Stimulated activated CD4-positive, alpha-beta T cell treated with anti-CD3 and anti-CD28 coated beads, Interleukin-2, amount 100 ng/mL, for 4 hours (primary cell): ENCODE results near the gene AGTRAP.
A peak's percentile ranks its signal among the peaks of the same experiment; 100 is the strongest.

Experiments used
- DNase-seq: peaks from one replicate; pipeline ENCODE4 v3.0.0-alpha.2; 2020; ENCODE audit warnings: low read depth

The AGTRAP gene

DNA sequence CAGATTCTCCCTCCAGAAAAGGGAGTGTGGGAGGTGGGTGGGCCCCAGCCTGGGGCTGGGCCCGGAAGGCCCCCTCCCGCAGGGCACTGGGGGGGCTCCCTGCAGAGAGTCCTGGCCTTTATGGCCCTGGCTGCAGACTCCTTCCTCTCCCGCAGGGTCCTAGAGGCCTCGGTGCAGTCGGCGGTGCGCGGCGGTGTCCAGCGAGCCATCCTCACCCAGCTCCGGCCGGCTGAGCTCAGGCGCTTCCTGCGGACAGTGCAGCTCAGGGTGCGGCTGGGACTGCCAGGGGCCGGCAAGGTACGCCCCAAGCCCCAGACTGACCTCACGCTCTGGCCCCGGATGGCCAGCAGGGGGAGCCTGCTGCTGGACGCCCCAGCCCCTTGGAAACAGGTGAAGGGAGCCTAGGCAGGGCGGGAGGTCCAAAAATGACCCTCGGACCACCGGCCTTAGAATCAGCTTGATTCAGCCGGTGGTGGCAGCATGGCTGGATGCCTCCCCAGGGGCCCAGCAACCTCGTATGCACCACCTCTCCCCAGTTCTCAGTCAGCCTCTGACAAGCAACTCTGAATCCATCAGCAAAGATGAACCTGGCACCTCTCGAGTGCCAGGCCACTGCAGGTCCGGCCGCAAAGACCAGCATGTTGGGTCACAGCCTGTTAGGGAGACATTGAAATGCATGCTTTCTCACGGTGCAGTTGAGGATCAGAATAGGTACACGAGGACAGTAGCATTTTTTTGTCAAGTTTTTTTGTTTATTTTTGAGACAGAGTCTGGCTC, 49.2 kb downstream of the AGTRAP start:
- peak; percentile 15 for DNase-seq

DNA sequence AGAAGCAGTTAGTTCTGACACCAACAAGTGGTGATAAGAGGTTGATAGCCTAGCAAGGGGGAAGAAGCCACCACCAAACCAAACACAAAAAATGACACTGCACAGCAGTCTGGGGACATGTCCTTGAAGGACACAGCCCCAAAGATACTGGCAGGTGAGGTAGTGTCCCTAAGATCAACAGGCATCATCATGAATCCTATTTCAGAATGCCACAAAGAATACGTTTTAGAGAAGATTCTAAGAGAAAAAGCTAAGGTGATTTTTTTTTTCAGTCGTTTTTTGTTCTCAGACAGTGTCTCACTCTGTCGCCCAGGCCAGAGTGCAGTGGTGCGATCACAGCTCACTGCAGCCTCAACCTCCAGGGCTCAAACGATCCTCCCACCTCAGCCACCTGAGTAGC, 50.2 kb downstream of the AGTRAP start:
- DNase-seq = no peak

DNA sequence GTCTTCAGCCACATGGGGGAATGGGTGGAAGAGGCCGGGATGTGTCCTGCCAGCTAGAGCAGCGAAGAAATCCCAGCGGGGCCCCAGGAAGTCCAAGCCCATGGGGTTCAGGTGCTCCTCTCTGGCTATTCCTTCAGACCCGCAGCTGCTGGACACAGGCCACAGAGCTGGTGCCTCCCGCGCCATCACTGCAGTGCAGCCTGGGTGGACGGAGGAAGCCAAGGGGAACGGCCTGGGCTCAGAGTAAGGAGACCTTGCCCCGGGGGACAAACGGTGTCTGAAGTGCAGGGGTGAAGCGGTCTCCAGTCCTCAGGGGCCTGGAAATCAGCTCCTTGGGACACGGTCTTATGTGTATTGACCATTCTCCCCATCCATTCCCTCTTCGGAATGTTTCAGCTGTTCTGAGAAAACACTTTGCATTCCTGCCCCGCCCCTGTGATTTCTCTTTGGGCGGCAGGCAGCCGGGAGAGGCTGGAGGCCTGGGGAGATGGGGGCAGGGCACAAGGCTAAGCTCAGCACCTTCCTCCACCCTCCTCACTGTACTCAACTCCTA, 51.4 kb downstream of the AGTRAP start:
- no peak for DNase-seq

DNA sequence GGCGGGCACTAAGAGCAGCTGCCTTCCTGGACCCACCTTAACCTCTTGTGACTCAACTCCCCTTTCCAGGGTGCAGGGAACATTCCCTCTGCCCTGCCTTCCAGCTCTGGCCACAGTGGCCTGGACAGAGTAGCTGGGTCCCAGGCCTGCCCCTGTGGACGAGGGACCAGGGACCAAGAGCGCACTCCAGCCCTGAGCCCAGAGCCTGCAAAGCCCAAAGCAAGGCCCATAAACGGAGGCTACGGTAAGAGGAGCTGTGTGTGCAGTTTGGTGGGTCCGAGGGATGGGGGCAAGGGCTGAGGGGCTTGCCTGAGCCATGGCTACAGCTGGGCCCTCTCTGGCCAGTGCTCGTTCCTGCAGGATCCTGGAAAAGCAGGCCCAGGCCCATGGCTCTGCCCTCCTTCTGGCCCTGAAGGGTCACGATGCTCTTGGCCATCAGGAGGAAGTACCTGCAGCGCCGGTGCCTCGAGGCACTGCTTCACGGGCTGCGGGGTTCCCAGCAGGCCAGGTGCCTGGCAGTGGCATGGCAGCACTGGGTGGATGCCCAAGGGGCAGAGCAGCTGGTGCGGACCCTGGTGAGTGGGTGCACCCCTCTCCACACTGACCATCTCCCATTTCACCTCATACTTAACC, 52.0 kb downstream of the AGTRAP start:
- no peak for DNase-seq

DNA sequence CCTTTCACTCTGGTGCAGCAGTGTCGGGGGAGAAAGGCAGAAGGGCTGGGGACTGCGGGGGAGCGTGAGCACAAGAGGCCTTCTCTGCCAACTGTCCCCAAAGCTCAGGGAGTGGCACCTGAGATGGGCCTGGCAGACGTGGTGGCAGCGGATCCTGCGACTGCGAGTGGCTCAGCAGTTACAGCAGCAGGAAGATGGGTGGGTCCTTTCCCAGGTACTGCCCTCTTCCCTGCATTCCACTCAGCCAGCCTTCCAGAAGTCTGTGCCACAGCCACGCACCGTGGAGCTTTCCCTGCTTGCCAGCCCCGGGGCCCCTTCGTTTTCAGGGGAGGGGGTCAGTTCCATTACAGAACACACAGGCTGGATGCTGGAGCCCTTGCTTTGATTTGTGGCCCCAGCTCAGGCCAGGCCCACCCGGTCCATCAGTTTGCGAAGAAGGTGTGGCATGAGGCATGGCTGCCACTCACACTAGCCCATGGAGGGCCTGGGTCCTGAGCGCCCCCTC, 52.7 kb downstream of the AGTRAP start:
- DNase-seq = no peak

DNA sequence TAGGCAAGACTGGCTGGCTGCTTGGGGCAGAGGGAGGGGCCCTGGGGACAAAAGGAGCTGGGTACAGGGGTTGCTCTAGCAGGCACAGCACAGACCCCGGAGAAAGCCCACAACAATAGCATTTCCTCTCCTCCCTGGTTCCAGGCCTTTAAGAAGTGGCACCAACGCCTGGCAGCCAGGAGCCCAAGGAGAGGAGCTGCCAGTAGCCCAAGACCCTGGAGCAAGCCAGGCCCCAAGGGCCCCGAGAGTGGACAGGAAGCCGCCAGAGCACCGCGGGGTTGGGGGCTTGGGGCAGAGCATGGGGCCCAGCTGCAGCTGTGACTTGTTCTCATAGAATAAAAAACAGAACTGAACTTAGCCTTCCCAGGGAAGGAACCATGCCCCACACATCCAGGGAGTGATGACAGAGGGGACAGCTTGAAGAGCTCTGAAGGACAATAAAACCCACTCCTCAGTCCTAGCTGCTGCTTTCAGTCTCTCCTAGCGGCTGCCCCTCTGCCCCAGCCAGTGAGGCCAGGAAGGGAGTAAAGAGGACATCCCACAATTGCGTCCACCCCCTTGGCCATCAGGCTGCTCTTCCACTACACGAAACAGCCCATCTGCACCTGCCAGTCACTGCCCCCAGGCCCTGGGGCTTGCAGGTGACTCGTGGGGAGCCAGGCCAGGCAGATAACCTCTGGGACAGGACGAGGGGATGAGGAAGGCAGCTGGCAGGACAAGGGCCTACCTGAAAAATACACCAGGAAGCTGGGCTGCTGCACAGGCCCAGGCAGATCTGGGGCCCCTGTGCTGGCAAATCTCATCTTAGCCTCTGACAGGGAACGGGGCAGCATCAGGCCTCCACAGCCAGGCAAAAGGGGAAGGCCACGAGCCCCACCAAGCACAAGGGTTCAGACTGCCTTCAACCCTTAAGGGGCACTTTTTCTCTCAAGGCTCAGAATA, 53.5 kb downstream of the AGTRAP start:
- no peak for DNase-seq

DNA sequence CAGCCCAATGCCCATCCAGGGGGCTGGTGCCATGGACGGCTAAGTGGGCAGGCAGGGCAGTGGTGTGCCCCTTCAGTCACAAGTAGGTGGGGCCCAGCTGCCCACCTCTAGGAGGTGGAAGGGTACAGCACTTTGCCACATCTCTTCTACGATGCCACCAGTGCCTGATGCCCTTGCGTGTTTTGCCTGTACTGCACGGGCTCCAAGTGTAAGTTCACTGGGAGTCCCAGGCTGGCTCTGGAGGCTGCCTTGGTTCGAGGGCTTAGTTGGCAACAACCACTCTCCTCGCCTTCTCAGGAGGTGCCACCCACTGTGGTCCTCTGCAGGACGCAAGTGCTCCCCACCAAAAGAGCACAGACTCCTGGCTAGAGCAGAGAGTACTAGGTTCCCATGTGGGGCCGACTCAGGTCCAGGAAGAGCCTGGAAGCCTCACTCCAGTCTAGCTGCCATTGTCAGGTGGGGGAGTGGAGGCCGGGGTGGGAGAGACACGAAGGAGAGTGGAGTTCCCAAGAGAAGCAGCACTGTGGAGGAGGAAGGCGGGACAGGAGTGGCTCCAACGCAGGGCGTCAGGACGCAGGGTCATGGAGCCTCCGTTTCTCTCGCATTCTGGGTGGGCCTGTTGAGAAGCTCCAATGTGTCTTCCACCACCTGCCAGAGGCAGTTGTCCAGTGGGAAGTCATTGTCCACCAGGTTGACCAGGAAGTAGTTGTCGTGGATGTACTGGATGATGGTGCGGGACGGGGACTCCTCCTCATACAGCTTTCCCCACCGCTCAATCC, 54.4 kb downstream of the AGTRAP start:
- no peak for DNase-seq

DNA sequence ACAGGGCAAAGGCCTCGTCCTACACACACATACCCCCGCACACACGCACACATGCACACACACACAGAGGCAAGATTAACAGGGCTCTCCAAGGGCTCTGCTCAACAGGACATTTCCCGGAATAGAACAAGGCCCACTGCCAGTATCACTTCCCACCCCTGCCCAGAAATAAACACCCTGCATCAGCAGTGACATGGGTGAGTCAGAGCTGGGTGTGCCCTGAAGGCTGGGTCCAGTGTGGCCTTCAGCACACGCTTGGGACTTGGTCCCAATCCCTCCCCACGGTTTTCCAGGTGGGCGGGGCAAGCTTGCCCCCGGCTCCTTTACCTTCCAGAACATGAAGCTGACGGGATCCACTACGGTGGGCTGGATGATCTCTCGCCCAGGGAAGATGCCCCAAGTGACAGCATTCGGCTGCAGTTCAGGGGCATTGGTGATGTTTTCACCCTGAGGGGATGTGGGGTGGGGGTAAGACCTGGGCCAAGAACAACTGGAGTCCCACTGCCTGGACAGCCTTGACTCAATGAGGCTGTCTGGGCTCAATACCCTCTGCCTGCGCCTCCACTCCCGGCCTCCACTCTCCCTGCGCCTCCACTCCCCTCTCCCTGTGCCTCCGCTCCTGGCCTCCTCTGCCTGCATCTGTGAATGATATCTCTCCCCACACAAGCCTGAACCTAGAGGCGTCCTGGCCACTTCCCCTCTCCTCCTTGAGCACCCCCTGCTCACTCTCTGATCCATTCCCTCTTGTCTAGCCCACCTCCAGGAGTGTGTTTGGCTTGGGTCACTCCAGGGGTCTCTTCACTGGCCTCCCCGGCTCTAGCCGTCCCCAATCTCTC, 55.2 kb downstream of the AGTRAP start:
- DNase-seq = no peak

DNA sequence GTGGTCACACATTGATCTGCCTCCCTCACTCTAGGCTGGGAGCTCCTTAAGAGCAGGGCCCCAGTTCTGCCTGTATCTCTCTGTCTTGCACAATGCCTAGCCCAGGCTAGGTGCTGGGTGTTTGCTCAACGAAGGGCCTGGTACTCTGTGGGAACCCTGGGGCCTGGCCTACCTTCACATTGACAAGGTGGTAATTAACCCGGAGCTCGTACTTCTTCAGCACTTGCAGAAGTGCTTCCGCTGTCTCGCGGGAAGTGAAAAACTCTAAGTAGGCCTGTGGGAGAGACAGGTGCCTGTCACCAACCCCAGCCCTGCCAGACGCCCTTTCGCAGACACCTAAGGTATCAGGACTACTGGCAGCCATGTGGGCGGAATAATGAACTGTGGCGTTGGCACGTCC, 56.2 kb downstream of the AGTRAP start:
- DNase-seq = no peak

DNA sequence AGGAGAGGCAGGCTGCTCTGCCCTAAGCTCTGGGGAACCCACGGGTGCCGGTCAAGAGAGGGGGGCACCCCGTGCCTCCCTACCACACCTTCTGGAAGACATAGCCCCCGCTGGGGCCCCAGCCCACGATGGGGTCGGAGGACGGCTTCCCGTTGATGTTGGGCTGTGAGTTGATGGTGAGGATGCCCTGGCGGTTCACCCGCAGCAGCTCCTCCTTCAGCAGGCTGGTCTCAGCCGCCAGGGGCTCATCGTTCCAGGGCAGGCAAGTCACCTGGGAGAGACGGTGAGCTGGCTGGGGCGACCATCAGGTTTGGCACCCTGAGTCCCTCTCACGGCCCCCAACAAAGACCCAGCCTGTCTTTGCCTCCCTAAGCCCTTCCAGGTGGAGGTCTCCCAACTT, 57.9 kb downstream of the AGTRAP start:
- no peak for DNase-seq

DNA sequence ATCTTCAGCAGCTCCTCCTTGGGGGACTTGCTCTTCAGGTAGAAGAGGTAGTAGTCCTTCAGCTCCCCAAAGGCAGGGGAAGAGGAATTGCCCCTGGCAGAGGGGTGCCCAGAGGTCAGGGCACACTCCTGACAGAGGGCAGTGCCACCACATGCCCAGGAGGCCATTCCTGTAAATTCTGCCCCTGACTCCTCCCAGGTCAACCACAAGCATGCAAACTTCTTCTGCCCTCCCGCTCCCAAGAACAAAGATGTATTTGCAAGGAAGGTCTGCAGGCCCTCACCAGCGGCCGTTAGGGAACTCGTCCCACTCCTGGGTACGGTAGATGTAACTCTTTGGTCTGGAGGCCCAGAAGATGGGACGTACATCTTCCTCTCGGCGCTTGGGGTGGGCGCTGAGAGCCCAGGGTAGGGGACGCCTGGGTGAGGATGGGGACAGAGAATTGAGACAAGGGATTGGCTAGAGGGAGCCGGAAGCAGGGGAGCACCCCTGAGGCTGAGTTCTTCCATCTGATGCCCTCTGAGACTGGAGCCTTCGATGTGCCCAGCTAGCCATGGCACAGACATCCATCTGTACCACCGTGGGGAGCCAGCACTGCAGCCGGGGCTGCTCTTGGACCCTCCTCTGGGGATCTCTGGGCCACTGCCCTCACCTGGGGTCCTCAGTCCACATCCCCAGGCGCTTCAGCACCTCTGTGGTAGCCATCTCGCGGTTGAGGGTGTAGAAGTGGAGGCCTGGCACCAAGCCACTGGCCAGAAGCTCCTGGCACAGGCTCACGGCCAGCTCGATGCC, 58.7 kb downstream of the AGTRAP start:
- no peak for DNase-seq

DNA sequence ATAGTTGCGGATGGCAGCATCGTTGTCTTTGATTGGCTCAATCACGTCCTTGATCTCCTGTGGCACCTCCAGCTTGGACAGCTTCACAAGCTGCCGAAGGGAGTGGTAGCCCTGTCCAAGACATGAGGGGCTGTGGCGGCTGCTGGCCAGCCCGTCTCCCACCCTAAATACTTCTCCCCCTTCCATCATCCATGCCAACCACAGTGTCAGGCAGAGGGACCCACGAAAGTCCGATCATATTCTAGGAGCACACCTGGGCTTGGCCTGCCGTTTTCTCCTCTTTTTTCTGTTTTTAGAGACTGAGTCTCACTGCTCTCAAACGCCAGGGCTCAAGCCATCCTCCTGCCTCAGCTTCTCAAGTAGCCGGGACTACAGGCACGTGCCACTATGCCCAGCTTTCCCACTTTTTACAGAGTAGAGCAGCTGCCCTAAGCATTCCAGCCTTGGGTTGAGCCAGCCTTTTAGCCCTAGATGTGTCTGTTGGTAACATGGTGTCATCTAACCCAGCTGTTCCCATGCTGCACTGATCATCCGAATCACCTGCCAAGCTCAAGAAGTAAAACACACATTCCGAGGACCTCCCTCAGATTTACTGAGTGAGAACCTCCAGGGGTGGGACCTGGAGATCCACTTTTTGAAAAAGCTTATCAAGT, 59.4 kb downstream of the AGTRAP start:
- no peak for DNase-seq

DNA sequence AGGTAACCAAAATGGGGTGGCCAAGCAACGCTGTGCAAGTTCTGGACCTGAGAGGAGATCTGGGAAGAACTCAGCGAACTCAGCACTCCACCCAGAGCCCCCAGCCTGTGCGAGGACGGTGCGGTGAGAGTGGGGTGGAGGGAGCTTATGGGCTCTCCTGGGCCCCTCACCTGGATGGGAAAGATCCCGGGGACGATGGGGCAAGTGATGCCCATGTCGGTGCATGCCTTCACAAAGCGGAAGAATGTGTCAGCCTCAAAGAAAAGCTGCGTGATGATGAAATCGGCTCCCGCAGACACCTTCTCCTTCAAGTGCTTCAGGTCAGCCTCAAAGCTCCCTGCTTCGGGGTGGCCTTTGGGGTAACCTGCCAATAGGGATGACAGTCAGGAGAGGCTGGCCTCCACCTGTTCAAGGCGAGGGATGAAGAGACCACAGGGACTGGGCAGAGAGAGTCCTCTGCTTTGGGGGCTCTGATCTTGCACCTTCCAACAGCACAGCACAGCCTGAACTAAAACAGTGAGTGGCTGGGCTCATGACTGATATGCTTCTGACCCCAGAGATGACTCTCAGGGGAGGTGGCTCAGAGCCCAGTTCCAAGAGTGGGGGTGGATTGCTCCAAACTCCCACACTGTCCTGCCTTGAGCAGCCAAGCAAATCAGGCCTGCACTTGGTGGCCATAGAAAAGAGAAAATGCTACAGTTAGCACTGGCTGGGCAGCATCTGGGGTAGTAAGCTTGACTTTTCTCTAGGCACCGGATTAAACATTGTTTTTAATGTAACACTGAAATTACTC, 60.3 kb downstream of the AGTRAP start:
- DNase-seq = no peak

DNA sequence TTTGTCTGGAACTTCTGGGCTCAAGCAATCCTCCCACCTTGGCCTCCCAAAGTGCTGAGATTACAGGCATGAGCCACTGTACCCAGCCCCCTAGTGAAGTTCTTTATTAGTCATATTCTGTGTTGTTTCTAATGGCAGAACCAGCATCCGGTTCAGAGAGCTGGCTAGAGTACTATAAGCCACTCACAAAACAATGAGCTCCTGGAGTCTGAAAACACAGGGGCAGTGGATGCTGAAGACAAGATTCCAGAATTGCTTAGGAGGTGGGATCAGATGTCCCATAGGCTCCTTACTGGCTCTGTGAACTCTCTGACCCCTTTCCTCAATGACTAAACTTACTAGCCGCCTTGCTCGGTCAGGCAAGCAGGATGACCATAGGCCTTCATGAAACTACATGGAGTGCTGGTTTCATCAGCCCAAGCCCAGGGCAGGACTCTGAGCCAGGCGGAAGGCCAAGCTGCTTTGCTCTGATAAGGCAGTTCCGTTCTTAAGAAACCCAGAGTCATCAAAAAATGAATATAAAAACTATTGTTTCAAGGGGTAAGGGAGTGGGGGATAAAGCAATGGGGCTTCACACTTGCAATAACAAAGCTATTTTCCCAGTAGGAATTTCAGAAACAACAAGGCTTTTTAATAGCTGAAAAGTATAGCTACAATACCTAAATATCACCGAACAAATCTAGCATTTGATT, 61.7 kb downstream of the AGTRAP start:
- DNase-seq = no peak

DNA sequence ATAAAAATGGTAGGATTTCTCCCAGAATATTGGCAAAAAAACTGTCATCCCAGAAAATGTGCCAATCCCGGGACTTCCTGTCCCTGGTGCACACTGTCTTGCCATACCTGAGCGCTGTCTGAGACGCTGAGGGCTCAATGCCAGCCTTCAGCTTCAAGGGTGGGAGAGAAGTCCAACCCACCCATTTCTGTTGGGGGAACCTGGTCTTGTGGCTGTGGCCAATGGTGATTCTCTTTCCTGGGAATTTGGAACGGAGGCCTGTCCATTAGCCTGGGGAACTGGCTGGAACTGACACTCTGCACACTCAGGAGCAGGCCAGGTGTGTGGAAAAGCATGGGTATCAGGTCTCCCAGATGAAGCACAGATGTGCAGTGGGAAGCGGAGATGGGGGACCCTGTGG, 63.2 kb downstream of the AGTRAP start:
- DNase-seq = no peak

DNA sequence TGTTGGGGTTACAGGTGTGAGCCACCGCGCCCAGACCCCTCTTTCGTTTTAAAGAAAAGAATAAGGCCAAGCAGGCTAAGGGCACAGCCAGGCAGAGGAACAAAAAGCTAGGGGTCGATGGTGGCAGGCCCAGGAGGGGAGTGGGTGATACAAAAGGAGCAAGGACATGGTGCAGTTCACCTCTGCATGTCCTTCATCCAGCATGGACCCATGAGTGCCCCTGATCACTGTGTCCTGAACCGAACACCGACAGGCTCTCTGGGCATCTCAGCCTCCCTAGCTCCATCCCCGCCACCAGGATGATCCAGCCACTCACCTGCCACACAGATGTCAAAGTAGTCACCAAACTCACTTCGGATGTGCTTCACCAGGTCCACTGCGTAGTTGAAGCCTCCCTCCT, 64.0 kb downstream of the AGTRAP start:
- DNase-seq = no peak

DNA sequence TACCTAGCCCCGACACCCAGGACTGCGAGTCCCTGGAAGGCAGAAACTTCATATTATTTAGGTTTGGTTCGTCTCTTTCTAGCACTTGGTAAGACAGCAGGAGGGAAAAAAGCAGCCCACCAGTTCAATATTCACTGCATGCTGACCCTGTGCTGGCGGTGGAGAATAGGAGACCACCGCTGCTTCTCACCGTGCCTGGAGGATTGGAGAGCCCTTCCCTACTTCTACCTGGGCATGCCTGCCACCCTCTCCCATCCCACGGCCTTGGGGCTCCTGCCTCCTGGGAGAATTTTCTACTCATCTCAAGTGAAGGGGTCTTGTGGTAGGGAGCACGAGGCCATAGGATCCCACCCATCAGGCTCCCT, 64.4 kb downstream of the AGTRAP start:
- no peak for DNase-seq
